ENCODE results near the gene SPDEF.

SPDEF gene

DNA sequence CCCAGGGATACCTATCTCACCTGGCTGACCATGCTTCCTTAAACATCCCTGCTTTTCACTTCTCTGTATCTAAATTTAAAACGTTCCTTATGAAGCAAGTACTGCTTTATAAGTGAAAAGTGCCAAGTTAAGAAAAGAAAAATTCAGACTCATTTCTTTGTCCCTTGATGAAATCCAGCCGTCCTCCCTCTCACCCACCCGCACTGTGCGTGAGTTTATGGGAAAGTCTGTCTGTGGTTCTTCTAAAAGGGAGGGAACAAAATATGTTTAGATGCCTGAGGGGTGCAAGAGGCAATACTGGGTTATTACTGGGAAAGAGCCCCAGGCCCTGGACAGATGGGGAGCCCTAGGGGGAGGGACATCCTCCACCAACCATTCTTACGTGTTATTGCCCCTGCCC, 31.2 kb downstream of the SPDEF start:
- no peaks in the 10 kb centered on the region for H3K9me3 Mint-ChIP-seq
- peaks cover 7% of the 10 kb centered on the region for H3K4me1 Mint-ChIP-seq (ENCODE audit: low read depth)
- H3K4me3 Mint-ChIP-seq, result no peak overlapping the region
- H3K36me3 Mint-ChIP-seq (ENCODE audit: low read depth), result no peaks in the 10 kb centered on the region
- H3K27ac Mint-ChIP-seq, result no peak overlapping the region
- H3K27me3 Mint-ChIP-seq, result no peaks in the 10 kb centered on the region

GRCh38 chr6:34524499-34524898, 31.6 kb downstream of the SPDEF start:
- H3K4me3 Mint-ChIP-seq, result no peak overlapping the region
- no peaks in the 10 kb centered on the region for H3K36me3 Mint-ChIP-seq (ENCODE audit: low read depth)
- no peaks in the 10 kb centered on the region for H3K27me3 Mint-ChIP-seq
- H3K9me3 Mint-ChIP-seq, result no peaks in the 10 kb centered on the region
- peaks cover 7% of the 10 kb centered on the region for H3K4me1 Mint-ChIP-seq (ENCODE audit: low read depth)
- no peak overlapping the region for H3K27ac Mint-ChIP-seq

DNA sequence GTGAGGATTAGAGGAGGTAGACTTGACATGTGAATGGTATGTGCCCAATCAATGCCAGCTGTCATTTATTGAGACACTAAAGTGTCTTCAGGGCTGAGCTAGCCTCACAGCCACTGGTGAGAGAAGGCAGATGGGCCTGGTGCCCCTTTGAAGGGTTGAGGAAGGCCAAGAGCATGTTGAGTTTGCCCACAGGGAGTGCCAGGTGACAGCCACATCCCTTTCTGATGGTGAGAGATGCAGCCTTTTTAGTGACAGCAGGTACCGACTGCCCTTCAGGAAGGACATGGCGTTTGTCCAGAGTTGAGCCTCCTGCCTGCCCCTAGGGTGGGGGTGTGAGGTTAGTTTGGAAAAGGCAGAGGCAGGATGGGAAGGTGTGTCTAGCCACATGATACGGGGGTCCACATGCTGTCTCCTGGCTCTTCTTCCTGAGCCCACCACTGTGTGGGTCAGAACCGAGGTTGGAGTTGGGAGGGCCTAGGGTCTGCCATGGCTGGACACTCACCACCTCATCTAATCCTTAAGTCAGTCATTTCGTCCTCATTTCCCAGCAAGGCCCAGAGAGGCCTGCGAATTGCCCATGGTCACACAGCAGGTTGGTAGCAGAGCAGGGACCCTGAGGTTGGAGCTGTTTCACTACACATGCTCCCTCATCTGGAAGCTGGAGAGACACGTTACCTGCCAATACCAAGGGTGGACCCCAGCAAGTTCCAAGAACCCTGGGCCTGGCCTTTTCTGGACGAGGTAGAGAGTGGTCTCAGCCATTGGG, 32.5 kb downstream of the SPDEF start:
- Mint-ChIP-seq H3K27me3 (no peaks in the 10 kb centered on the region), H3K27ac (no peak overlapping the region), H3K4me1 (ENCODE audit: low read depth) (peaks cover 7% of the 10 kb centered on the region), H3K36me3 (ENCODE audit: low read depth) (no peaks in the 10 kb centered on the region), H3K9me3 (no peaks in the 10 kb centered on the region), H3K4me3 (no peak overlapping the region)

DNA sequence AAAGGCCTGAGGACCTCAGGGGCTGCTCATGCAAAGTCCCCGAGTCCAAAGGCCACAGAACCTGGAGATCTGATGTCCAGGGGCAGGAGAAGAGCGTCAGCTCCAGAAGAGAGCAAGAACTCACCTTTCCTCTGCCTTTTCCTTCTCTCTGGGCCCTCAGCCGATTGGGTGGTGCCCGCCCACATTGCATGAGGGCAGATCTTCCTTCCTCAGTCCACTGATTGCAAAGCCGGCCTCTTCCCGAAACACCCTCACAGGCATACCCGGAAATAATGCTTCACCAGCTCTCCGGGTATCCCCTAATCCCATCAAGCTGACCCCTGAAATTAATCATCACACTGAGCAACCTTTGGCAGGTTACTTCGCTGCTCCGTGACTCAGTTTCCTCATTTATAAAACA, 33.4 kb downstream of the SPDEF start:
- Mint-ChIP-seq H3K27me3 (no peaks in the 10 kb centered on the region), H3K4me3 (no peak overlapping the region), H3K9me3 (no peaks in the 10 kb centered on the region), H3K4me1 (ENCODE audit: low read depth) (peaks cover 6% of the 10 kb centered on the region), H3K27ac (no peak overlapping the region), H3K36me3 (ENCODE audit: low read depth) (no peaks in the 10 kb centered on the region)

- no peak overlapping the region for H3K27ac Mint-ChIP-seq
- H3K36me3 Mint-ChIP-seq (ENCODE audit: low read depth), result no peaks in the 10 kb centered on the region
- no peaks in the 10 kb centered on the region for H3K4me1 Mint-ChIP-seq (ENCODE audit: low read depth)
Observed at GRCh38 chr6:34521463-34522285, 34.5 kb downstream of the SPDEF start.

DNA sequence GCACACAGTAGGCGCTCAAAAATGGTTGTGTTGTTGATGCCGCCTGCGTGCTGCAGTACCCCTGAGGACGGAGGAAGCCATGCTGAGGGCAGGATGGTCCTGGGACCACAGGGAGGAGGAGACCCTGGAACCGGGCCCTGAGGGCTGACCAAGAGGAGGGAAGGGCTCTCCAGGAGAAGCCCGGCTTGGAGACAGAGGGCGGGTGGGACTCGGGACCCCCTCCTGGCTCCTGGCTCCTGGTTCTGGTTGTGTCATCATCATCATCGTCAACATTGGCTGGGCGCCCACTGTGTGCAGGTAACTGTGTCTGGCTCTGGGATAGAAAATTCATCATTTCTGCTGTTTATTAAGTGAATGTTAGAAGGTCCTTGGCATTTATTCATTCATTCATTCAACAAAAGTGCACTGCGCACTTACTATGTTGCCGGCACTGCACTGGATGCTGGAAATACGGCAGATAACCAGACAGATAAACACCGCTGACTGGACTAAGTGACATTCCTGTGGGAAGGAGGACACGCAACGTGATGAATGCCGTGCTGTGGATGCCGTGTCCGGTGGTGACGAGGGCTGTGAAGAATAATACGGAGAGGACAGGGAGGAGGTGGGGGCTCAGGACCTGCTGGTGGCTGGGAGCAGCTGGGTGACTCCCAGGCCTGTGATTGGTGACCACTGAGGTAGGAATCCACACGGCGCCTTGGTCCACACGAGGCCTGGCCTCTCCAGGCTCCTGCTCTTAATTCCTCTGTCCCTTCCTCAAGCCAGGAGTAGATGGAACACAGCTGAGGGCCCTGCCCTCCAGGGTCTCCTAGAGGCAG, 35.3 kb downstream of the SPDEF start:
- no peaks in the 10 kb centered on the region for H3K9me3 Mint-ChIP-seq
- no peaks in the 10 kb centered on the region for H3K27me3 Mint-ChIP-seq
- H3K4me3 Mint-ChIP-seq, result no peak overlapping the region
- no peaks in the 10 kb centered on the region for H3K36me3 Mint-ChIP-seq (ENCODE audit: low read depth)
- H3K4me1 Mint-ChIP-seq (ENCODE audit: low read depth), result no peaks in the 10 kb centered on the region
- H3K27ac Mint-ChIP-seq, result no peak overlapping the region

More at GRCh38 chr6:34521463-34522285, 34.5 kb downstream of the SPDEF start:
- Mint-ChIP-seq H3K4me3 (no peak overlapping the region), H3K9me3 (no peaks in the 10 kb centered on the region), H3K27me3 (no peaks in the 10 kb centered on the region)

- Mint-ChIP-seq H3K4me3 (no peak overlapping the region), H3K36me3 (ENCODE audit: low read depth) (no peaks in the 10 kb centered on the region), H3K9me3 (no peaks in the 10 kb centered on the region), H3K27me3 (no peaks in the 10 kb centered on the region), H3K27ac (no peak overlapping the region), H3K4me1 (ENCODE audit: low read depth) (no peaks in the 10 kb centered on the region)
Observed at GRCh38 chr6:34519971-34520644, 36.0 kb downstream of the SPDEF start.

GRCh38 chr6:34518669-34519365, 37.3 kb downstream of the SPDEF start:
- Mint-ChIP-seq H3K4me3 (no peak overlapping the region), H3K9me3 (no peaks in the 10 kb centered on the region), H3K36me3 (ENCODE audit: low read depth) (no peaks in the 10 kb centered on the region), H3K27ac (no peak overlapping the region), H3K27me3 (peaks cover 7% of the 10 kb centered on the region), H3K4me1 (ENCODE audit: low read depth) (peaks cover 5% of the 10 kb centered on the region)

DNA sequence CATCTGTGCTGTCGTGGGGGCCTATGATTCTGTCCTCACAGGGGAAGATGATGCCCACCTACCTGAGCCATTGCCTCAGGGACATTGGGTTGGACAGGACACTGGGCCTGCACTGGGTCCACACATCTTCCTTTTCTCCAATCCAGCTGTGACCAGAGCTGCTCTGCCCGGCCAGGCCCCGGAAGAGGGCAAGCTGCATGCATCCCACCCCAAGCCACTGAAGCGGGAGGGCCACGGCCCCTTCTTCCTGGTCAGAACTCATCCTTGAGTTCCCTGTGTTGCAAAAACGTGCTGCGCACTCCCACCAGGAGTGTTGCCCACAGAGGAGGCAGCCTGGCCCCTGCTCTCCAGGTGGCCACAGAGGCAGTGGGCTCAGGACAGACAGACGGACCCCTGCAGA, 38.2 kb downstream of the SPDEF start:
- H3K36me3 Mint-ChIP-seq (ENCODE audit: low read depth), result no peaks in the 10 kb centered on the region
- no peak overlapping the region for H3K27ac Mint-ChIP-seq
- H3K4me3 Mint-ChIP-seq, result no peak overlapping the region
- peaks cover 7% of the 10 kb centered on the region for H3K27me3 Mint-ChIP-seq
- H3K9me3 Mint-ChIP-seq, result no peaks in the 10 kb centered on the region
- peaks cover 5% of the 10 kb centered on the region for H3K4me1 Mint-ChIP-seq (ENCODE audit: low read depth)

DNA sequence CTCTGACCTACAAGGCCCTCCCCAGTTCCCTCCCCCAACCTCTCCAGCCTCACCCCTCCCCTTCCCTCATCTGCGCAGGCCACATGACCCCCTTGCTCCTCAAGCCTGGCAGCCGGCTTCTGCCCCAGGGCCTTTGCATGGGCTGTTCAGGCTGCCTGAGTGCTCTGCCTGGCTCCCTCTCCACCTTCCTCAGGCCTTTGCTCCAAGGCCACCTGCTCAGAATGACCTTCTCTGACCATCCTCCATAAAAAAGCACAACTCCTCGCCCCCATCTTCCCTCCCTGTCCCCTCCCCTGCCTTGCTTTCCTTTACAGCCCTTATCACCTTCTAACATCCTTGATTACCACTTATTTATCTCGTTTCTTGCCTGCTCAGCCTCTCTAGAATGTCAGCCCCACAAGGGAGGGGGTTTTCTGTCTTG, 38.7 kb downstream of the SPDEF start:
- peaks cover 5% of the 10 kb centered on the region for H3K4me1 Mint-ChIP-seq (ENCODE audit: low read depth)
- peaks cover 7% of the 10 kb centered on the region for H3K27me3 Mint-ChIP-seq
- no peak overlapping the region for H3K27ac Mint-ChIP-seq
- no peaks in the 10 kb centered on the region for H3K36me3 Mint-ChIP-seq (ENCODE audit: low read depth)
- H3K4me3 Mint-ChIP-seq, result no peak overlapping the region
- no peaks in the 10 kb centered on the region for H3K9me3 Mint-ChIP-seq

DNA sequence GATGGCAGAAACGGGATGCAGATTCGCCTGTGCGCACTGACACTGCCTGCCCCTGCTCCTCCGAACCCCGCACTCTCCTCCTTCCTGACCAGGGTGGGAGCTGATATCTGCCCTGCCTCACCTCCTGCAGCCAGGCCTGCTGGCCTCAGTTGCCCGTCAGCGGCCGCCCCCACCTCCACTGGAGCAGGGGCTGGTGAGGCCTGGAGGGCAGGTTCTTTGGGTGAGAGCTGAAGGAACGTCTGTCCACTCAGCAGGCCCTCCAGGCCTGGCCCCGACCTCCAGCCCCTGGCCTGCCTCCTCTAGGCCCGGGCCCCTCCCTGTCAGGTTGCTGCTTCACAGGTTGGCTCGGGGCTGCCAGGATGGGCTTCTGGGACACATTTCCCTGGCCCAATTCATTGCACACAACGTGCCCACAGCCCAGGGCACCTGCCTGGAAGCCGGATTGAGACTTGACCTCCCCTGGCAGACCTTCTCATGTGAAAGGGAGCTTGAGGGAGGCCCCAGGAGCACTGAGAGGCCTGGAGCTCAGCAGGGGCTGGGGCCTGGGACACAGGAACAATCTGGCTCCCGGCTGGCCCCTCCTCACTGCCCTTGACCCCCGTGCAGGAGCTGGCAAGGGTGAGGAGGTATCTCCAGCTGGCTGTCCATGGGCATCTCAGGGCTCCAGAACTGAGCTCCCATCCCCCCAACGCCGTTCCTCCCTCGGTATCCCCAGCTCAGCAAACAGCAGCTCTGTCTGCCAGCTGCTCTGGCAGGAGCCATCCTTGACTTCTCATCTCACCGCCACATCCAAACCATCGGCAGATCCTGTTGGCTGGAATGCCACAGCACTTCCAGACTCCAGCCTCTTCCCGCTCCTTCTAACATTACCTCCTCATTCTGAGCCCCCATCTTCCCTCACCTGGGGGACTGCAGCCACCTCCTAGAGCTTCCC, 39.5 kb downstream of the SPDEF start:
- H3K9me3 Mint-ChIP-seq, result no peaks in the 10 kb centered on the region
- H3K4me1 Mint-ChIP-seq (ENCODE audit: low read depth), result peaks cover 5% of the 10 kb centered on the region
- H3K4me3 Mint-ChIP-seq, result no peak overlapping the region
- no peak overlapping the region for H3K27ac Mint-ChIP-seq
- no peaks in the 10 kb centered on the region for H3K36me3 Mint-ChIP-seq (ENCODE audit: low read depth)
- H3K27me3 Mint-ChIP-seq, result peaks cover 7% of the 10 kb centered on the region

GRCh38 chr6:34515473-34516387, 40.4 kb downstream of the SPDEF start:
- no peaks in the 10 kb centered on the region for H3K36me3 Mint-ChIP-seq (ENCODE audit: low read depth)
- H3K27me3 Mint-ChIP-seq, result peaks cover 7% of the 10 kb centered on the region
- H3K4me1 Mint-ChIP-seq (ENCODE audit: low read depth), result peaks cover 5% of the 10 kb centered on the region
- no peak overlapping the region for H3K4me3 Mint-ChIP-seq
- no peak overlapping the region for H3K27ac Mint-ChIP-seq
- no peaks in the 10 kb centered on the region for H3K9me3 Mint-ChIP-seq
